Measurements from ENCODE around the gene SLC25A39. TPM values are rescaled to one million over a fixed set of nuclear protein-coding genes. Genes with fewer than 3 reads are reported as not detected.

The SLC25A39 gene
- total and polyA plus RNA-seq, 9 of the 15 experiments (the other 6 are each of a cell fraction or from before 2014, with no cell fraction given) = 4.8 to 267 (median 140) TPM

DNA sequence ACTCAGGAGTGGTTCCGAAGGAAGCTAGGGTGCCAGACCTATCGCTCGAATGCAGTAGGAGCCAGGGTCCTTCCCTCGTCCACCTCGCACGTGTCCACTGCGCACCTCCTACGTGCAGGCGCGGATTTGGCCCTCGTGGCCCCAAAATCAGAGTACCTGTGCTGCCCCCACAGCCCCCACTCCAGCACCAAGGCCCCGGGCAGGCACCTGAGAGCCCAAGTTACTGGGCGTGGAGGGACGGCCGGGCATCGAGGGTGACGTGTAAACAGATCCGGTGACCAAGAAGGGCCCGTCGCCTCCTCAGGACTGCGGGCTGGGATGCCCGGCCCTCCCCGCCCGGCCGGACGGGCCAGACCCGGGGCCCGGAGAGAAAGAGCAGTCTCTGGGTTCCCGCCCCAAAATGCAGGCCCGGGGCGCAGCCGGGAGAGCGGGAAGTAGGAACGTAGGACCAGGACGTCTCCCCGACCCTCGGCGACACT is 492 bp downstream of the SLC25A39 start (continued):
- TF ChIP-seq RHOXF2B (CRISPR knock-in tag; conservative IDR thresholded peaks at IDR 0.05) = no peak
- TF ChIP-seq MAFK (IDR thresholded peaks at IDR 0.05; ENCODE audit: low read length) = no peak
- TF ChIP-seq ZNF184 (CRISPR knock-in tag; IDR thresholded peaks at IDR 0.05) = no peak
- no peak for TF ChIP-seq MYNN (IDR thresholded peaks at IDR 0.05)
- no peak for TF ChIP-seq MYNN (CRISPR knock-in tag; IDR thresholded peaks at IDR 0.05)
- no peak for TF ChIP-seq POLR2A (conservative IDR thresholded peaks at IDR 0.05)
- TF ChIP-seq, protein P1, sequence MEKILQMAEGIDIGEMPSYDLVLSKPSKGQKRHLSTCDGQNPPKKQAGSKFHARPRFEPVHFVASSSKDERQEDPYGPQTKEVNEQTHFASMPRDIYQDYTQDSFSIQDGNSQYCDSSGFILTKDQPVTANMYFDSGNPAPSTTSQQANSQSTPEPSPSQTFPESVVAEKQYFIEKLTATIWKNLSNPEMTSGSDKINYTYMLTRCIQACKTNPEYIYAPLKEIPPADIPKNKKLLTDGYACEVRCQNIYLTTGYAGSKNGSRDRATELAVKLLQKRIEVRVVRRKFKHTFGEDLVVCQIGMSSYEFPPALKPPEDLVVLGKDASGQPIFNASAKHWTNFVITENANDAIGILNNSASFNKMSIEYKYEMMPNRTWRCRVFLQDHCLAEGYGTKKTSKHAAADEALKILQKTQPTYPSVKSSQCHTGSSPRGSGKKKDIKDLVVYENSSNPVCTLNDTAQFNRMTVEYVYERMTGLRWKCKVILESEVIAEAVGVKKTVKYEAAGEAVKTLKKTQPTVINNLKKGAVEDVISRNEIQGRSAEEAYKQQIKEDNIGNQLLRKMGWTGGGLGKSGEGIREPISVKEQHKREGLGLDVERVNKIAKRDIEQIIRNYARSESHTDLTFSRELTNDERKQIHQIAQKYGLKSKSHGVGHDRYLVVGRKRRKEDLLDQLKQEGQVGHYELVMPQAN (IDR thresholded peaks at IDR 0.05; ENCODE audit: borderline replicate concordance) = 0 out of 2 replicates have a peak, but pooled peaks have one; percentile 14
- TF ChIP-seq KLF10 (CRISPR knock-in tag; IDR thresholded peaks at IDR 0.05) = no peak
- TF ChIP-seq GTF2F1 (IDR thresholded peaks at IDR 0.05; ENCODE audit: low read depth, low read length) = no peak
- TF ChIP-seq TCF3 (CRISPR knock-in tag; IDR thresholded peaks at IDR 0.05) = no peak
- TF ChIP-seq ZFP1 (CRISPR knock-in tag; IDR thresholded peaks at IDR 0.05) = no peak
- no peak for TF ChIP-seq ZNF444 (CRISPR knock-in tag; IDR thresholded peaks at IDR 0.05)
- TF ChIP-seq, protein P2, sequence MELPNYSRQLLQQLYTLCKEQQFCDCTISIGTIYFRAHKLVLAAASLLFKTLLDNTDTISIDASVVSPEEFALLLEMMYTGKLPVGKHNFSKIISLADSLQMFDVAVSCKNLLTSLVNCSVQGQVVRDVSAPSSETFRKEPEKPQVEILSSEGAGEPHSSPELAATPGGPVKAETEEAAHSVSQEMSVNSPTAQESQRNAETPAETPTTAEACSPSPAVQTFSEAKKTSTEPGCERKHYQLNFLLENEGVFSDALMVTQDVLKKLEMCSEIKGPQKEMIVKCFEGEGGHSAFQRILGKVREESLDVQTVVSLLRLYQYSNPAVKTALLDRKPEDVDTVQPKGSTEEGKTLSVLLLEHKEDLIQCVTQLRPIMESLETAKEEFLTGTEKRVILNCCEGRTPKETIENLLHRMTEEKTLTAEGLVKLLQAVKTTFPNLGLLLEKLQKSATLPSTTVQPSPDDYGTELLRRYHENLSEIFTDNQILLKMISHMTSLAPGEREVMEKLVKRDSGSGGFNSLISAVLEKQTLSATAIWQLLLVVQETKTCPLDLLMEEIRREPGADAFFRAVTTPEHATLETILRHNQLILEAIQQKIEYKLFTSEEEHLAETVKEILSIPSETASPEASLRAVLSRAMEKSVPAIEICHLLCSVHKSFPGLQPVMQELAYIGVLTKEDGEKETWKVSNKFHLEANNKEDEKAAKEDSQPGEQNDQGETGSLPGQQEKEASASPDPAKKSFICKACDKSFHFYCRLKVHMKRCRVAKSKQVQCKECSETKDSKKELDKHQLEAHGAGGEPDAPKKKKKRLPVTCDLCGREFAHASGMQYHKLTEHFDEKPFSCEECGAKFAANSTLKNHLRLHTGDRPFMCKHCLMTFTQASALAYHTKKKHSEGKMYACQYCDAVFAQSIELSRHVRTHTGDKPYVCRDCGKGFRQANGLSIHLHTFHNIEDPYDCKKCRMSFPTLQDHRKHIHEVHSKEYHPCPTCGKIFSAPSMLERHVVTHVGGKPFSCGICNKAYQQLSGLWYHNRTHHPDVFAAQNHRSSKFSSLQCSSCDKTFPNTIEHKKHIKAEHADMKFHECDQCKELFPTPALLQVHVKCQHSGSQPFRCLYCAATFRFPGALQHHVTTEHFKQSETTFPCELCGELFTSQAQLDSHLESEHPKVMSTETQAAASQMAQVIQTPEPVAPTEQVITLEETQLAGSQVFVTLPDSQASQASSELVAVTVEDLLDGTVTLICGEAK (IDR thresholded peaks at IDR 0.05) = no peak
- TF ChIP-seq, protein P2 (CRISPR knock-in tag; IDR thresholded peaks at IDR 0.05) = 0 out of 2 replicates have a peak, but pooled peaks have one; percentile 9
- no peak for TF ChIP-seq PHB (CRISPR knock-in tag; IDR thresholded peaks at IDR 0.05)
- TF ChIP-seq, protein P3, sequence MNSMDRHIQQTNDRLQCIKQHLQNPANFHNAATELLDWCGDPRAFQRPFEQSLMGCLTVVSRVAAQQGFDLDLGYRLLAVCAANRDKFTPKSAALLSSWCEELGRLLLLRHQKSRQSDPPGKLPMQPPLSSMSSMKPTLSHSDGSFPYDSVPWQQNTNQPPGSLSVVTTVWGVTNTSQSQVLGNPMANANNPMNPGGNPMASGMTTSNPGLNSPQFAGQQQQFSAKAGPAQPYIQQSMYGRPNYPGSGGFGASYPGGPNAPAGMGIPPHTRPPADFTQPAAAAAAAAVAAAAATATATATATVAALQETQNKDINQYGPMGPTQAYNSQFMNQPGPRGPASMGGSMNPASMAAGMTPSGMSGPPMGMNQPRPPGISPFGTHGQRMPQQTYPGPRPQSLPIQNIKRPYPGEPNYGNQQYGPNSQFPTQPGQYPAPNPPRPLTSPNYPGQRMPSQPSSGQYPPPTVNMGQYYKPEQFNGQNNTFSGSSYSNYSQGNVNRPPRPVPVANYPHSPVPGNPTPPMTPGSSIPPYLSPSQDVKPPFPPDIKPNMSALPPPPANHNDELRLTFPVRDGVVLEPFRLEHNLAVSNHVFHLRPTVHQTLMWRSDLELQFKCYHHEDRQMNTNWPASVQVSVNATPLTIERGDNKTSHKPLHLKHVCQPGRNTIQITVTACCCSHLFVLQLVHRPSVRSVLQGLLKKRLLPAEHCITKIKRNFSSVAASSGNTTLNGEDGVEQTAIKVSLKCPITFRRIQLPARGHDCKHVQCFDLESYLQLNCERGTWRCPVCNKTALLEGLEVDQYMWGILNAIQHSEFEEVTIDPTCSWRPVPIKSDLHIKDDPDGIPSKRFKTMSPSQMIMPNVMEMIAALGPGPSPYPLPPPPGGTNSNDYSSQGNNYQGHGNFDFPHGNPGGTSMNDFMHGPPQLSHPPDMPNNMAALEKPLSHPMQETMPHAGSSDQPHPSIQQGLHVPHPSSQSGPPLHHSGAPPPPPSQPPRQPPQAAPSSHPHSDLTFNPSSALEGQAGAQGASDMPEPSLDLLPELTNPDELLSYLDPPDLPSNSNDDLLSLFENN (IDR thresholded peaks at IDR 0.05; ENCODE audit: low read depth in 2 of 2, low read length in 2 of 2) = no peak
- no peak for TF ChIP-seq ZEB2 (IDR thresholded peaks at IDR 0.05)
- TF ChIP-seq HNRNPUL1 (IDR thresholded peaks at IDR 0.05; ENCODE audit: low read length) = no peak
